IPS-NIHi7 (cell line): ENCODE measurements around the gene DNAH11.
A peak's percentile ranks its signal among the peaks of the same experiment; 100 is the strongest.
"Not testable (repeated sequence)": the region's sequence is repeated elsewhere in the genome, so short reads cannot be mapped to it uniquely, and the experiment has no call there.

Experiments
- DNase-seq: peaks from one replicate; pipeline ENCODE4 v3.0.0; 2012; ENCODE audit warnings: mixed read lengths; ENCODE audit errors: extremely low spot score

Gene DNAH11

DNA sequence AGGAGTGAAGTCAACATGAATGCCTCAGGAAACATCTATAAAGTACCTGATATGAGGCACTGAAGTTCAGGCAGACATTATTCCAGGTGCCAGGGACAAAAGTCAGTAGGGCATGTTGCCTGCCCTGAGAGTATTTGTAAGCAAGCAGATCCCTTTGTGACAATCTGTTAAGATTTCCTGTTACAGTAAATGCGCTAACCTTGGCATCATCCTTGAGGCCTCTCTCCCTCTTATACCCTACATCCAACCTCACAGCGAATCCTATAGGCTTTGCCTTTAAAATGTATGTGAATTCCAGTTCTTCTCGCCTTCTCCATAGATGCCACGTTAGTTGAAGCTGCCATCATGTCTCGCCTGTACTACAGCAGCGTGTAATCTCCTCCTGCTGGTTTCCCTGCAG lies 165.3 kb downstream of the DNAH11 start:
- DNase-seq, result no peak

DNA sequence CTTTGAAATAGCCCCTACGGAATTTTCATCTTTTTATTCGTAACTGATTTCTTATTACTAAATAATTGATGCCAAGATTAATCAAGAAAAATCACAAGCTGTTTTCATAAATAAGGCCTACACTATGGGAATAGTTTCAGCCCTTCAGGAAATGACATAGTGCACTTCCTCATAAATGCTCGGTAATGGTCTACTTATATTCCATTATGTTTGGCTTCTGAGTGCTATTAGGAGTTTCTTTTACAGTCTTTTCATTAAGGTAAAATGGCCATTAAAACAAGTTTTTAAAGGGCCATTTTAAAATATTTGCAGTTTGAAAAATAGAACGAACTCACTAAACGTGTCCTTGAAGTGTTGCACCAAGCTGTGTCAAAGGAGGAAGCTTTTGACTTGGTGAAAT lies 174.5 kb downstream of the DNAH11 start:
- DNase-seq, result no peak

DNA sequence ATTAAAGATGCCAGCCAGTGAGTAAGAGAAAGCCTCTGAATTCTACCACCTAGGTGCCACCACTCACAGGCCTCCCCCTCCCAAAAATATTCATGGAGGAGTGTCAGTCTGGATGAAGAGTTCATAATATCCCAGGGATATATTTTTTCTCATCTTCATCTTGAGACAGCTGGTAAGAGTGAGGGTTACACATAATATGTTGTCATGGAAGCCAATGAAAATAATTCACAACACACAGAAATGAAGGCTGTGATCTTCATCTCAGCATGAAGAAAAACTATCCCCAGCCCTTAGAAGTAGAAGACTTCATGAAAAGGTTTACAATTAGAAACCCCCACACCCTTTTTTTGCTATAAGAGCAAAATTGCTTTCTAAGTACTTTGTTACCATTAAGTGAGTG lies 175.6 kb downstream of the DNAH11 start:
- no peak for DNase-seq

DNA sequence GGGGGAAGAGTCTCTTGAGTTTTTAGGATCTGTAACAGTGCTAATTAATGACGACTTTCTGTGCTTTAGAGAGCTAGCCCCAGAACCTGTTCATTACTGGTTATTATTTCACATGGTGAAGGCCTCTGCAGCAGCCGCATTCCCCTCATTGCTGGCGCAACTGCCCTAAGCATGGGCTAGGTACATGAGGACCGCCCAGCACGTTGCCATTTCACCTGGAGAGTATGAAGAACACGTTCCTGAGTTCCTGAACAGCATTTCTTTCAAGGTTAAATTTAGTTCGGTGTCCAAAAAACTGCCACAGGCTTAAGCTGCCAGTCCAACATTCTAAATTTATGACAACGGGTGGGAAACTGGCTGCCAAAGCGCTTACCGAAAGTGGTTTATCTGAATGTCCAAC lies 177.0 kb downstream of the DNAH11 start:
- no peak for DNase-seq

DNA sequence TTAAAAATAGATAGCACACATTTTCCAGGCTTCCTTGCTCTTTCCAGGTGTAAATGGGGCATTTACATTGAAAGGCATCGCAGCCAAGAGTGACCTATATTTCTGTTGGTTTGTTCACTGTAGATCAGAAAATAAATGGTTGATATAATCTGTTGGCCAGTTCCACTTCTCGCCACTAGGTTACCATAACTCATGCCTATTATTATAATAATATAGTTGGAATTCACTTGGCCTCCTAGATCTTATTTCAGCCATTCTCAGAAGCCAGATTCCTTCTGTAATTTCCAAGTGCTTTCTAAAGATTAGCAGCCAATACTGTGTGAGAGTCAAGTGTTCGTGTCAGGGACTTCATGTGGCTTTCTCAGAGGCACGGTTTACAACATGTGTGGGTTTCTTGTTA lies 179.5 kb downstream of the DNAH11 start:
- no peak for DNase-seq

DNA sequence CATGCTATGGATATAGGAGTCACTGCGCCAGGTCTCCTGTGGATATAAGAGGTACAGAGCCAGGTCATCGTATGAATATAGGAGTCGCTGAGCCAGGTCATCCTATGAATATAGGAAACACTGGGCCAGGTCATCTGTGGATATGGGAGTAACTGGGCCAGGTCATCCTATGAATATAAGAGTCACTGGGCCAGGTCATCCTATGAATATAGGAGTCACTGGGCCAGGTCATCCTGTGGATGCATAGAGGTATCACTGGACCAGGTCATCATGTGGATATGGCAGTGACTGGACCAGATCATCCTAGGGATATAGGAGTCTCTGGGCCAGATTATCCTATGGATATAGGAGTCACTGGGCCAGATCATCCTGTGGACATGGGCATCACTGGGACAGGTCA lies 181.7 kb downstream of the DNAH11 start:
- DNase-seq, result no peak

DNA sequence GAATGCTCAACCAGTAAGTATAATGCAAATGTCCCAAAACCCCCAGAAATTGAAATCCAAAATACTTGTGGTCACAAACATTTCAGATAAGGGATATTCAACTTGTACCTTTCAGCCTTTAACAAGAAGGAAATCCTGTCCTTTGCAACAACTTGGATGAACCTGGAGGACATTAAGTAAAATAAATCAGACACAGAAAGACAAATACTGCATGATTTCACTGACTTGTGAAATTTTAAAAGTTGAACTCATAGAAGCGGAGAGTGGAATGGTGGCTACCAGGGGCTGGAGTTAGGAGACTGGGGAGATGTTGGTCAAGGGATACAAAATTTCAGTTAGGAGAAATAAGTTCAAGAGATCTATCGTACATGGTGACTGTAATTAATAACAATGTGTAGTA lies 187.6 kb downstream of the DNAH11 start:
- no peak for DNase-seq

DNA sequence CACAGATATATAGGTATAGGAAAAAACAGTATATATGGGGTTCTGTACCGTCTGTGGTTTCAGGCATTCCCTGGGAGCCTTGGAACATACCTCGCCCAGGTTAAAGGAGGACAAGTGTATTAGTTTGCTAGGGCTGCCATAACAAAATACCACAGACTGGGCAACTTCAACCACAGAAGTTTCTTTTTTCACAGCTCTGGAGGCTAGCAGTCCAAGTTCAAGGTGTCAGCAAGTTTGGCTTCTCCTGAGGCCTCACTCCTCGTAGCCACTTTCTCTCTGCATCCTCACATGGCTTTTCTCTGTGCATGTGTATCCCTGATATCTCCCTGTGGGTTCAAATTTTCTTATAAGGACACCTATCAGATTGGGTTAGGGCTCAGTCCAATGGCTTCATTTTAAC lies 189.1 kb downstream of the DNAH11 start:
- DNase-seq, result no peak

DNA sequence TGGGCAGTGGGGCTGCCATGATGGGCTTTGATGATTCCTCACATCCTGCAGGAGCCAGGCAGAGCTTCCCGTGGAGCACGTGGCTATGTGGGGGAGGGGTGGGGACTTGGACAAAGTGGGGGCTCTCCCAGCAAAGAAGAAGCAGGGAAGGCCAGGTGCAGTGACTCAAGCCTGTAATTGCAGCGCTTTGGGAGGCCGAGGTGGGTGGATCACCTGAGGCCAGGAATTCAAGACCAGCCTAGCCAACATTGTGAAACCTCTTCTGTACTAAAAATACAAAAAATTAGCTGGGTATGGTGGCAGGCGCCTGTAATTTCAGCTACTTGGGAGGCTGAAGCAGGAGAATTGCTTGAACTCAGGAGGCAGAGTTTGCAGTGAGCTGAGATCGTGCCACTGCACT lies 190.1 kb downstream of the DNAH11 start:
- not testable (repeated sequence) for DNase-seq

DNA sequence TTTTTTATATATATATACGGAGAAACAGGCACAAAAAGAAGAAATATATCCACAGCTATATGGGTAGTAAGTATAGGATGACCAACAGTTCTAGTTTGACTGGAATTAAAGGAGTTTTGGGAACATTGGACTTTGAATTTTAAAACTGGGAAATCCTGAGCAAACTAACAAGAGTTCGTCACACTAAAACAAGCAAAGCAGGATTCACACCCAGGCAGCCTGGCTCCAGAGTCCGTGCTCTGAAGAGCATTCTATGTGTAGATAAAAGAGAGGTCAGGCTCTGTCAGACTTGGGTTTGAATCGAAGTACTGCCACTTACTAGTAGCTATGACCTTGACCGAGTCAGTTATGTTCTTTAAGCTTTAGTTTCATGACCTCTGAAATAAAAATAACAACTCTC lies 191.0 kb downstream of the DNAH11 start:
- no peak for DNase-seq

DNA sequence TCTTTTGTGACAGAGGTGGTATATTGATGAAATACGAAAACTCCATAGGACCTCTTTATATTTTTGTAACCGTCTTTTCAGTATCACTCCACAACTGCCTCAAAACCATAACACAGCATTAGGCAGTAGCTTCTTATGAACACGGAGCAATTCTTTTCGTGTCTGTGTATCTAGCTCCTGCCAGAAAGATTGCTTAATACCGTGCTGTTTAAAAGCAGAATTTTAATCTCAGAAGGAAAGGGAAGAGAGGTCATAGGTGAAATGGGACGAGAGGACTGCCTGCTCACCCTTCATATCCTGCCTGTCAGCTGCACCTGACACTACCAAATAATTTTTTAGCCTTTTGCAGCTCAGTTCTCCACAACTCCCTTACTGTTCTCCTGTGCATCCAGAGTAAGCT lies 200.7 kb downstream of the DNAH11 start:
- no peak for DNase-seq

DNA sequence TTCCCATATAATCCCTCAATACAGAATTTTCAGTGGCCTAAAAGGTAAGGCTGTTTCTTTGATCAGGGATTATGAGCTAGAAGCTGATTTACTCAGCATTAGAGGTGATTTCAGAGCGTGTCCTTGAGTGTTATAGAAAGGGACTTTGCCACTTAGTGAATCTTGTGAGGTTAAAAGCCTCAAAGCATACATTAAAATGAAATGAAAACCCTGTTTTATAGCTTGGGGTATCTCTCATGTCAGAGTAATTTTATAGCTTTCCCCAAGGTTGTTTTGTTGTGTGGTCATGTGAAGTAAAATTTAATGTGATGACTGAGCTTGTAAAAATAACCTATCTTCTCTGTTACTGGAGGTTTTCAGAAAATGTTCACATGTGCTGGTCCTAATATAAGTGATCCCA lies 204.1 kb downstream of the DNAH11 start:
- no peak for DNase-seq

DNA sequence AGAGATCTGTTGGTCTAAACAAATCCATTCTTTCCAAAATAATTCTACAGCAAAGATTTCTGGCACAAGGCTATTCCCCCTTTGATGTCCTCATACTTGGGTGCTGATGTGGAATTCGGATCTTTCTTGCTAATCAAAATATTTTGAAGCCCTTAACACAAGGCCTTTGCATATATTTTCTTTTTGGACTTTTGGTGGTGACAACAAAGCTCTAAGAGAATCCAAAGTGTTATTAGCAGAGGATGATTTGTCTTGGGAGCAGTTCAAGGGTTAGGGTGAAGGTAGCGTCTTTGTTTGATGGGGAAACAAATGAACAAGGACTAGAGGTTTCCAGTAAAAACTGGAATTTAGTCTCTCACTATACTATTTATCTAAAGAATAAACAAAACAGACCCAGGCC lies 205.0 kb downstream of the DNAH11 start:
- no peak for DNase-seq

DNA sequence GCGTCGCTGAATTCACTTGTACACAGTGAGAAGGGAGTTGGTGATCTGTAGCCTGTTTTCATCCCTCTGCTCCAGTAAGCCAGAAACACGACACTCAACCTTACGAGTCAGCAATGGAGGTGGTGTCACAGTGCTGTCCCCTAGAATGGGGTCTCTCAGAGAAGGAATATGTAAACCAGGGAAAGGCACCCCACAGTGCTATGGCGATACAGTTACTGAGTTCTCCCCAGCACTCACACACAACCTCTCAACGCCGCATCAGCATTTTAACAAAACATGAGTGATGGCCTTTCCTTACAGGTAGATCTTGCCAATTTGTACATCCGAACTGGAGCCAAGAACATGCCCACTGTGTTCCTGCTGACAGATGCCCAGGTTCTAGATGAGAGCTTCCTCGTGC lies 206.5 kb downstream of the DNAH11 start:
- DNase-seq, result peak; percentile 22

DNA sequence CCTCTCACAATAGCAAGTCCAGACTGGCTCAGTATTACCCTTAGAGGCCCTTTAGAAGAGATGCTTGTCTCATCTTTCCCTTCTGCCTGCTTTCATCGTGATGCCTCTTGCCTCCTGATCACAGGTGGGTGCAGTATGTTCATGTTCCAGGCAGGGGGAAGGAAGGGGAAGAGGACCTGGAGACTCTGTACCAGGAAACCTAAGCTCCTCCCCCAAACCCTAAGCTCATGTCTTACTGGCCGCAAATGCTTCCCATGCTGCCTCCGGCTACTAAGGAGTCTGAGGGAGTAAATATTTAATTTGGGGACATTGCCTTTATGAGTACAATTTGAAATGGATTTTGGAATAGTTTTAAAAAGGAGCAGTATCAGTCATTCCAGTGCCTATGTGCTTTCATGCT lies 210.2 kb downstream of the DNAH11 start:
- peak; percentile 36 for DNase-seq

DNA sequence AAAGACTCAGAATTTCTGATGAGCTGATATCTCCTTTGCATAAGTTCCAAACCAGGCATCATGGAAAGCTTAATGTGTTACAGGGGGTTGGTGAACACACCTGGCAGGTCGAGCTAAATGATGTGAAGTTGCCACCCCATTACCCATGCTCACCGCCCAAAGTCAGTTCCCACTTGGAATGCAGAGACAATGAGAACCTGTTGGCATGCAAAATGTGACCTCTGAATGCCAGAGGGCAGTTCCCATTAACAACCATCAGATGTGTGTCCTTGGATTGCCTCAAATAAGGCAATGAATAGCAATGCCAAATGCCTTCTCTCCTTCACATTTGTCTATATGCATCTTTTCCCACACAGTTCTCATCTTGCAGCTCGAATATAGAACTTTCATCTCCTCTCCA lies 212.1 kb downstream of the DNAH11 start:
- no peak for DNase-seq

DNA sequence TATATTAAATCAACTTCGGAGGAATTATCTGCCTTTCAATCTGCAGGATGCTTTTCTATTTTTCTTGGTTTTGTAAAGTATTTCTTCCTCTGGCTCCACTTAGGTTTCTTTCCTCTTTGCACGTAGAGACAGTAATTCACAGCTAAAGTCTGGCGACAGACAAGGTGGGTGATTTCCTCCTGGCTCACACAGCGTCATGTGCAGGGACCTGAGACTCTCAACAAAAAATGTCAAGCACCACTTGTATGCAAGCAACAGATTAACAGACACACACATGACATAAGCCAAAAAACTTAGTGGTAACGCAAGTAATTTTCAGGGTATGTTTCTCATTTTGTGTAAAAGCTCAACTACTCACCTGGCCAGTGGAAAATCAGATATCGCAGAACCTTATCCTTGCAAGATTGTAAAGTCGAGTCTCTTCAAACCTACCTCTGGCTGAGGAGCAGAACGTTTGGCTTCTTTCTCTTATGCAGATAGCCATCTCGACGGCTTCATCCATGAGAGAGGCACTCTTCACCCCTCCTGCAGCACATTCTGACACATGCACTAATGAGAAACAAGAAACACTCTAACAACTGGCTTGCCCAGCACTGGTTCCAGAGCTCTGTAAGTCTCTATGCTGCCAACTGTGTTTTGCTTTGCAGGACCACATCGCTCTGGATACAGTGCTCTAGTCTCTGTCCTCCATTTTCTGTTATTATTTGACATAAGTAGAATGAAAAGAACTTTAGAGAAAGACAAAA lies 214.9 kb downstream of the DNAH11 start:
- no peak for DNase-seq

DNA sequence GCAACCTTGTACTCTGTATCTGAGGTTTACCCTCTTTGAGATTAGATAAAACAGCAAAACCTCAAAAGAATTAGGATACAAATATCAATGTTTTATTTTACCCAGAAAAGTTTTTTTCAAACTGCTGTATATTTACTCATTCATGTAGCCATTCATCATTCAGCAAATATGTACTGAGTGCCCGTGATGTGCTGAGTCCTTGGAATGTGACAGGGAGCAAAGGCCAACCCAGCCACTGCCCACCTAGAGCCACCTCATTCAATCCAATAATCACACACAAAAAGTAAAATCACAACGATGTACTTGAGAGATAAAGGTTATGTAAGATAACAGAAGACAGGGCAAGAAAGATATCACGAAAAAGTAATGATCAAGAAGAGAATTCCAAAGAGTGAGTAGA lies 215.4 kb downstream of the DNAH11 start:
- DNase-seq, result no peak

DNA sequence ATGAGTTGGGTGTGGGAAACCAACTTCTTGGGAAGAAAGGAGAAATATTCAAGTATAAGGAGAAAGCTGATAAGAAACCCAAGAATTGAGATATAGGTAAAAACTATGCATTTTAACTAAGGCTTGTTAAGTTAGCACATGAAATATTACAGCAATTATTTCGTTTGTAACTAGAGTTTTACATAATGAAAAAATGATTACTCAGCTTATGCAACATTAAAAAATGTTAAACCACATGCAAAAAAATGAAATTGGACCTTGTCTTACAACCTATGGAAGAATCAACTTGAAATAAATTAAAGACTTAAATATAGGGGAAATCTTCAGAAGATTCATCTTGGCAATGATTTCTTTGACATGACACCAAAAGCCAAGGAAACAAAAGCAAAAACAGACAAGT lies 219.6 kb downstream of the DNAH11 start:
- DNase-seq, result no peak

DNA sequence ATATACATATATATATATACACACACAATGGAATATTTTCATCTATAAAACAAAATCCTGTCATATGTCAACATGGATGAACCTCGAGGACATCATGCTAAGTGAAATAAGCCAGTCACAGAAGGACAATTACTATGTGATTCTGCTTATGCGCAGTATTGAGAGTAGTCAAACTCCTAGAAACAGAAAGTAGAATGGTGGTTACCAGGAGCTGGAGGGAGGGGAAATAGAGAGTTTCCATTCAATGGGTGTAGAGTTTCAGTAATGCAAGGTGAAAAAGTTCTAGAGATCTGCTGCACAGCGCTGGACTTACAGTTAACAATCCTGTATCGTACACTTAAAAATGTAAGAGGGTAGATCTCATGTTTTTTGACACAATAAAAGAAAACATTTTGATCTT lies 221.0 kb downstream of the DNAH11 start:
- no peak for DNase-seq

DNA sequence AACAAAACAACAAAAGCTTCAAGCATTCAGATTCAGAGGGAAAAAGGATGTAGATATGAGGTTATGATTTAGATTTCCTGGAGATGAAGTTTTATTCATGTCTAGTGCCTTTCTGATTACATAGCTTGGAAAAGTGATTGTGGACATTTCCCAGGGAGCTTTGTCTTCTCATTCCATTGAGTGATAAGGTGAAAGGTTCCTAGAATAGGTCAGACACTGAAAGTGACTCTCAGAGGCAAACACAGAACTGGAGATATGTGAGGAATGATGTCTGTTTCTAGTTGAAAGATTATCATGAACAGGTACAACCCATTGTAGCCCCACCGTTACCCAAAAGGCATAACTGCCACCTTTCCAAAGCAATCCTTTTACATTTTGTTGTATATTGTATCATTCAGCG lies 223.4 kb downstream of the DNAH11 start:
- no peak for DNase-seq

DNA sequence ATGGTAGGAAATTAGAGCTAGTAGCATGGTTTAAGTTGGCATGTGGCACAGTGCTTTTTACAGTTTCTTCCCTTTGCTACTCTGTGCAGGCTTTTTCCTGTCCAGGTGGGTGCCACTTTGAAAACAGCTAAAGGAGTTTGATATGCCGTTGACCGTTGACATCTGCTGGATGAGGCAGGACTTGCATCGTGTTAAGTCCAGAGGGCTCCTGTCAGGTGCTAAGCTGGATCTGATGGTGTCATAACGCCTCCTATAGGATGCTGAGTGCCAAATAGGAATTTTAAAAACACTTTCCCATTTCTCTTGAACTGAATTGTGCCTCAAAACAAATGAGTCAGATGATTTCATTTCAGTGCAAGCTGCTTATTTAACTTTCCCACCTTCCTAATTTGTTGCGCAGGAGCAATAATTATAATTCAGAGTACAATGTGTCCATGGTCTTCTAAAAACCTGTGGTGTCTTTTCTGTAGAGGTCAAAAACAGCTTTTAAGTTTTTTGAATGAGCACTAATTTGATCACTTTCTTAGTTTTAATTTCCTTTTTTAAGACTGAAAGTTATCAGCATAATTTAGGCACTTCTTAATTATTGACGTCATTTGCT lies 224.6 kb downstream of the DNAH11 start:
- DNase-seq, result peak; percentile 84

DNA sequence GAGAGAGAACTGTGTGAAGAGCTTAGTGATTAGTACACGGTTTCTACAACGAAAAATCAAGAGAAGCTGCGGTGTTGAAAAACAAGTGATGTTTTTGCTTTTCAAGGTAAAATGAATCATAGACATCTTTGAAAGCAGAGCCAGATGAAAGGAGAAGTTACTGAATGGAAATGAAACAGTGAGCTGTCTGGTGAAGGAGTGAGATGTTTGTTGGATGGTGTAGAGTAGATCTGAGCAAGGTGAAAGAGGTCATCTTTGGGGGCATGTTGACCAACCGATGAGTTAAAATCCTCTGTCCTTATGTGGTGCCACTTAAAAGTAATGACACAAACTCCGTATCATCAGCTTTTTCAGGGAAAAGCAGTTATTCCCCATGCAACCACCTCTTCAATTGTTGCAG lies 225.4 kb downstream of the DNAH11 start:
- DNase-seq, result no peak

DNA sequence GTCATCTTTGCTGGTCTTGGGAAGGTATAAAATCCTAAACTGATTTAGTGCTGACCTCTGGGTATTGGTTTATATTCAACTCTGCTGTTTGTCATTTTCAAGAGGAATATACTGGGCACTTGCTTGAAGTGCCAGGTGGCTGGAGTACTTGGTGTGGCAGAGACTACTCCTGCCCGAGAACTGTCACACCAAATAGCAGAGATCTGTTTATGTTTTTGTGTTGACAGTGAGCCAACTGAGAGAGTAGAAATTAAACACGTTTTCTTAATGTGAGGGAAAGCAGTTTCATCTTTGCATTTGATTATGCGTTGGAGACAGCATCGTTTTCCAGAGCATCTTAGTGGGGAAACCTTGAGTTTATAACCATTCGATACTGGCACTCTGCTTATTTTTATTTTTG lies 228.4 kb downstream of the DNAH11 start:
- no peak for DNase-seq
